Prostate gland (tissue), 2 donors: ENCODE results near the gene DST.

Source experiments
- CTCF ChIP-seq, 4 experiments: fragments of 200-600 bp in 2 of 4; fragments of 450-650 bp in 2 of 4; sonication (generic) in 2 of 4; IDR thresholded peaks; 1 replicate in 3 of 4; 2 replicates in 1 of 4; pipeline ENCODE4 v1.5.1; 2016 to 2019; ENCODE audit warnings: antibody characterized with exemption in 4 of 4, mild to moderate bottlenecking in 2 of 4, moderate library complexity in 2 of 4
- POLR2AphosphoS5 ChIP-seq: sonication (generic); formaldehyde crosslinking; IDR thresholded peaks from one replicate; pipeline ENCODE4 v1.6.1; 2017; ENCODE audit warnings: antibody characterized with exemption

GRCh38 chr6:56668158-56668557 is 25.5 kb upstream of the DST start:
- no peak for TF ChIP-seq CTCF (IDR thresholded peaks at IDR 0.05)
- TF ChIP-seq POLR2AphosphoS5: no peak
